AML-193 (cell line): ENCODE measurements around the gene UBE2L3.

Experiments used
- DNase-seq, 2 experiments: peaks; one replicate each; lab custom pipeline; 2025; lab: John Stamatoyannopoulos, UW

UBE2L3 gene

DNA sequence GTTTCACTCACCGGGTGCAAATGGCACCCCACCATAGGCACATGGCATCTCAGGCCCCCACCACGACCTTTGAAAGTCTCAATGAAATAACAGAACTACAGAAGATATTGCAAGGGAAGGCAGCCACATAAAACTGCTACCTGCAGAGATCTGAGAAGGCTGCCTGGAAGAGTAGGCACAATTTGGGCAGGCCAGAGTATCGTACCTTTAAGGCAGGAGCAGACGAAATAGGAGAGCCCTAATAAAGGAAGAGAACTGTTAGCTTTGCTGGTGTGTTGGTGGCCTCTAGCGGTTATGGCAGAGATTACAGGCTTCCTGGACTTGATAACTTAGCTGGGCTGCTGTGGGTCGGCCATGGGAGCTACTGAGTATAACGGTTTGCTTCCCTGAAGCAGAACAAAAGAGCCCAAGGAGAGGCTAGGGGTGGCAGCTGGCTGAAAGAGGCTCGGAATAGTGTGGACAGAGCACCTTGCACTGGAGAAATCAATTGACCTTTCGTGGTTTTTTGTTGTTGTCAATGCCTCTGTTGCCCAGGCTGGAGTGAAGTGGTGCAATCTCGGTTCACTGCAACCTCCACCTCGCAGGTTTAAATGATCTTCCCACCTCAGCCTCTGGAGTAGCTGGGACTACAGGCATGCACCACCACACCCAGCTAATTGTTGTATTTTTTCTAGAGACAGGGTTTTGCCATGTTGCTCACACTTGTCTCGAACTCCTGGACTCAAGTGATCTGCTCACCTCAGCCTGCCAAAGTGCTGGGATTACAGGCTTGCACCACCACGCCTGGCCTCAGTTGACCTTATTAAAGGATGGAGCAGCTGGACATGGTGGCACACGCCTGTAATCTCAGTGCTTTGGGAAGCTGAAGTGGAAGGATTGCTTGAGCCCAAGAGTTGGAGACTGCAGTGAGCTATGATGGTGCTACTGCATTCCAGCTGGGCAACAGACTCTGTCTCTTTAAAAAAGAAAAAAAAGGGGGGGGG lies 79.4 kb downstream of the UBE2L3 start:
- peak; percentile 73 to 80 for DNase-seq

GRCh38 chr22:21650280-21650679 lies 82.8 kb downstream of the UBE2L3 start:
- no peak for DNase-seq

- DNase-seq: no peak
Observed at GRCh38 chr22:21650823-21651520, 83.5 kb downstream of the UBE2L3 start.

- no peak for DNase-seq
Observed at GRCh38 chr22:21651521-21652009, 84.1 kb downstream of the UBE2L3 start.

DNA sequence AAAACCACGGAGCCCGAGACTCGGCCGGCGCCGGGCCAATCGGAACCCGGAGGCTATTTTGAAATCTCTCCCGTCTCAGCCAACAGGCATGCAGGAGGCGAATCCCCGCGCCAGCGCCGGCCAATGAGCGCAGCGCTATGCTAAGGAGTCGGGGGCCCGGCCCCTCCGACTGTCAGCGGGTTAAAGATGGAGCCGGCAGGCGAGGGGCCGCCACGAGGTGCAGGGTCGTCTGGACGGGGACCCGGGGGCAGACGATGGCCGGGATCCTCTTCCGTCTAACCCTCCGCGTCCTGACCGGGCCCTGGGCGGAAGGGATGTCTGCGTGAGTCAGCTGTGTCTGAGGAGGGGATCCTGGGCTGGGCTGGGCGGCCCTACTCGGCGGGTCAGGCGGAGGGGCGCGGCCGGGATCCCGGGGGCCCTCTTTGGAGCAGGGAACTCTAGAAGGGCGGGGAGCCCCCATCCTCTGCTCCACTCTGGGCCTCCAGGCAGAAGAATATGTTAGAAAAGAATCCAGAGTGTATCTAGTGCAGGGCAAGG lies 84.6 kb downstream of the UBE2L3 start:
- peak; percentile 82 to 88 for DNase-seq

GRCh38 chr22:21652547-21653545 lies 85.3 kb downstream of the UBE2L3 start:
- DNase-seq: no peak

DNA sequence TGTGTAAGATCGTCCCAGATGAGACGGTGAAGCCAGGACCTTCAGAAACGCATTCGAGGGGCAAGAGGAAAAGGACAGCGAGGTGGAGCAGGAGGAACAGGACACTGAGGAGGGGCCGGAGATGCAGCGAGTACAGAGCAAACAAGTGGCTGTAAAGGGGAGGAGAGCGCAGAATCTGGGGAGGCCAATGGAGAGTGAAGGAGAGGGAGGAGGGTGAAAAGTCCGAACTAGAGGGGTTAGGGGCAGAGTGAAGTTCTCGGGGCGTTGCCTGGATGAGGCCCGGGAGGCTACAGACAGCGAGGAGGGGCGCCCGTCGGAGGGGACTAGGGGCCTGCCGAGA lies 89.5 kb downstream of the UBE2L3 start:
- DNase-seq: no peak

- peak; percentile 67 to 72 for DNase-seq
Observed at GRCh38 chr22:21657360-21658032, 90.0 kb downstream of the UBE2L3 start.

- no peak for DNase-seq
Observed at GRCh38 chr22:21659864-21660525, 92.5 kb downstream of the UBE2L3 start.

DNA sequence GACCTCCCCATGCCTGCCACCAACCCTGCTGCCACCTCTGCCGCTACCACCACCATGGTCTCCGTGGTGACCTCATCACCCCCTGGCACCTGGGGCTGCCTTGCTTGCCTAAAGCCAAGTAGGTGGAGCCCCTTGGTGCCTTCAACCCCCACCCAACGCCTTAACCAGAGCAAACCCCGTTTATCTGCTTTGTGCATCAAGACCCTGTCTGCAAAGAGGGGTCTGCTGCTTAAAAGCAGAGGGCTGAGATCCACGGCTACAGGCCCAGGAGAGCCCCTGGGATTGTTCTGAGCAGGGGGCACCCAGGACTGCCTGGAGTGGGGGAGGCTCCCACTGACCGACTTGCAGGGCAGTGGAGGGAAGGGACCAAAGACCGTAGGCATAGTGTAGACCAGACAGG lies 93.4 kb downstream of the UBE2L3 start:
- DNase-seq: no peak

DNA sequence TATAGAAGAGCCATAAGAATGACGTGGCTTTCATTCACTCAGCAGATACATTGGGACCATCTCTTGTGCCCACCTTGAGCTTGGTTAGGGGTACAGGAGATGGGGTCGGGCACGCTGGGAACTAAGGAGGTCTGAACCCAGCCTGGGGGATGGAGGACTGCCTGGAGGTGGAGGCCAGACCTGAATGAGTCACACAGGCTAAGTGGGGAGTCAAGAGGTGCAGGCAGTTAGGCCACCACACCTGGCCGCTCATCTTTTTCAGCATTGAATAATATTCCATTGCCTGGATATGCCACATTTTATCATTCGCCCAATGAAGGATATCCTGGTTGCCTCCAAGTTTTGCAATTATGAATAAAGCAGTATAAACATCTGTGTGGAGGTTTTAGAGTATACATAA lies 94.5 kb downstream of the UBE2L3 start:
- DNase-seq: no peak

- no peak for DNase-seq
Observed at GRCh38 chr22:21663738-21664137, 96.2 kb downstream of the UBE2L3 start.

DNA sequence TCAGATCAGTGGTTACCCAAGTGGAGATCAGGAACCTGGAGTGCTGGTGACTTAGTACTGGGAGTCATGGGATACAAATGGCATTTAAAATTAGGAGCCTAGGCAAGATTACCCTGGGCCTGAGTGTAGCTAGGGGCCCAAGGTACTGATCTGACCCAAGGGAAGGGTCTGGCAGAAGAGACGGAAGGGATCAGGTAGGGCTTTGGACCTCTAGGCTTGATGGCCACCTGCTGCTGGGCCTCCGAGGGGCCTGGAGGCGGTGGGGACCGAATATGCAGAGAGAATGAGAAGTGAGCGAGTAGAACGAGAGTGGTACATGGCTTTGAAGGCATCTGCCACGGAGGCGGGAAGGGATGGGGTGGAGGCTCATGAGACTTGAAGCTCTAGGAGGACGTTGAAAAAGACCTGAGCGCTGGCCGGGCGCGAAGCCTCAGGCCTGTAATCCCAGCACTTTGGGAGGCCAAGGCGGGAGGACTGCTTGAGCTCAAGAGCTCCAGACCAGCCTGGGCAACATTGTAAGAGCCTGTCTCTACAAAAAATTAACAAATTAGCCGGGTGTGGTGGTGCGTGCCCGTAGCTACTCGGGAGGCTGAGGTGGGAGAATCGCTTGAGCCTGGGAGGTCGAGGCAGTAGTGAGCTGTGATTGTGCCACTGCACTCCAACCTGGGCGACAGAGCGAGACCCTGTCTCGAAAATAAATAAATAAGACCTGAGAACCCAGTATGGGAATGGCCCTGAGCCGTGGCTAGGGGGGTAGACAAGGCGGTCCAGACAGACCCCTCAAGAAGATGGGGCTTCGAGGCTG lies 97.7 kb downstream of the UBE2L3 start:
- DNase-seq: no peak

DNA sequence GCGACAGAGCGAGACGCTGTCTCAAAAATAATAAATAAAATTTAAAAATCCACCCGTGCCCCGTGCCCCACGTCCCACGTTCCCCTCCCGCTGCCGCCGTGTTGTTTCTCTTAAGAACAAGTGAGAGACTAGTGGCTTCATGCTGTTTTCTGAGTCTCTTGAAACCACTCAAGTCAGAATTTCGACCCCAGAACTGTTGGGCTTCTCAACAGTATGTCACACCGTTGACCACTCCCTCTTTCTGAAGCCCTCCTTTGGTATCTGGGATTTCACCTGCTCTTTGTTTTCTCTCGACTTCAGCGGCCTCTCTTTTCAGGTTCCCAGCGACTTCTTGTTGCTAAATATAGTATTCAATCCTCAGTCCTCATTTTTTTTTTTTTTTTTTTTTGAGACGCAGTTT lies 99.3 kb downstream of the UBE2L3 start:
- no peak for DNase-seq

- DNase-seq: no peak
Observed at GRCh38 chr22:21669026-21669425, 101.5 kb downstream of the UBE2L3 start.

GRCh38 chr22:21672107-21672629 lies 104.7 kb downstream of the UBE2L3 start:
- no peak for DNase-seq
